D721Med (cell line): Measurements from ENCODE around the gene UAP1L1.
"Not testable (repeated sequence)": the region's sequence is repeated elsewhere in the genome, so short reads cannot be mapped to it uniquely, and the experiment has no call there.

Experiments
- DNase-seq: peaks from one replicate; pipeline ENCODE4 v3.0.0; 2011; ENCODE audit warnings: low spot score; ENCODE audit not compliant: insufficient read length
- FAIRE-seq: peaks from 2 replicates; lab custom pipeline; 2011; peaks lifted over from hg19 to GRCh38; lab: Jason Lieb, UNC
- CTCF ChIP-seq: IDR thresholded peaks from 2 replicates; pipeline ENCODE4 v1.5.1; 2012; ENCODE audit warnings: mild to moderate bottlenecking, control low read depth; ENCODE audit not compliant: insufficient read depth; ENCODE audit errors: missing control alignments

UAP1L1 gene

GRCh38 chr9:137116728-137117127 is 39.4 kb downstream of the UAP1L1 start:
- DNase-seq (no peak), FAIRE-seq (no peak)
- TF ChIP-seq CTCF = no peak

DNA sequence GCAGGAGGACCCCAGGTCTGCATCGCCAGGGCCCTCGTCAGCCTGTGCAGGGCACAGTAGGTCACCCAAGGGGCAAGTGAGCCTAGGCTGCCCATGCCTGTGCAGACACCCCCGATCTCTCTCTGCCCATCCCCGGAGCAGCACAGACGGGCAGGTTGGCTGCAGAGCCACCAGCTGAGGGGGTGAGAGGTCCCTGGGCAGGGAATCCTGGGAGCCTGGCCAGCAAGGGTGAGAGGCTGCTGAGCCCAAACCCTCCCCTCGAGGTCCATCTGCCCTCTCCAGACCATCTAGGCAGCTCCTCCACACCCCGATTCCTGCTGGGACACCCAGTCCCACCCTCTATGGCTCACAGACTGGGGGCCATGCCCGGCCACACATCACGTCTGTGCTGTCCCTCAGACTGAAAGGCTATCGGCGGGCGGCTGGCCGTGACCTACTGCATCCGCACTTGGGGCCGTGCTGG is 40.0 kb downstream of the UAP1L1 start:
- DNase-seq (no peak), FAIRE-seq (no peak)
- no peak for TF ChIP-seq CTCF

DNA sequence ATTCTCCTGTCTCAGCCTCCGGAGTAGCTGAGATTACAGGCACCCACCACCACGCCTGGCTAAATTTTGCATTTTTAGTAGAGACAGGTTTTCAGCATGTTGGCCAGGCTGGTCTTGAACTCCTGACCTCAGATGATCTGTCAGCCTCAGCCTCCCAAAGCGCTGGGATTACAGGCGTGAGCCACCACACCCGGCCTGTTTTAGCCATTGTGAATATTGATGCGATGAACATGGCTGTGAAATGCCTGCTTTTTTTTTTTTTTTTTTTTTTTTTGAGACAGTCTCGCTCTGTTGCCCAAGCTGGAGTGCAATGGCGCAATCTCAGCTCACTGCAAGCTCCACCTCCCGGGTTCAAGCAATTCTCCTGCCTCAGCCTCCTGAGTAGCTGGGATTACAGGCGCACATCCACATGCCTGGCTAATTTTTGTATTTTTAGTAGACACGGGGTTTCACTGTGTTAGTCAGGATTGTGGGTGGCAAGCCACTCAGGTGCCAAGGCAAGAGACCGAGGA is 40.8 kb downstream of the UAP1L1 start:
- DNase-seq, FAIRE-seq: not testable (repeated sequence)

- not testable (repeated sequence) for FAIRE-seq, DNase-seq
Observed at GRCh38 chr9:137121927-137122795, 44.8 kb downstream of the UAP1L1 start.

- DNase-seq, FAIRE-seq: not testable (repeated sequence)
Observed at GRCh38 chr9:137122796-137123467, 45.6 kb downstream of the UAP1L1 start.

DNA sequence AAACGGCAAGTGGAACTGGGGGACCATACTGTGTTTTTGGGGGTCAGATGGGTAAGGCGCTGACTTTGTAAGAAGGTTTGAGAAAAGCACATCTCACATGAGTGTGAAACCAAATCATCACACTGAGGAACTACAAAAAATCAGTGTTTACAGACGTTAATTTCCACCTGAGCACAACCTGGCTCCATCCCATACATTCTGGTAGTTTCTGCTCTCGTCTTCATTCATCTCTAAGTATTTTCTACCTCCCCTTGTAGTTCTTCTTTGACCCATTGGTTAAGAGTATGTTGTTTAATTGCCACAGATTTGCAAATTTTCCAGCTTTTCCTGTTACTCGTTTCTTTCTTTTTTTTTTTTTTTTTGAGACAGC is 46.1 kb downstream of the UAP1L1 start:
- DNase-seq (no peak), FAIRE-seq (no peak)
- TF ChIP-seq CTCF = no peak

DNA sequence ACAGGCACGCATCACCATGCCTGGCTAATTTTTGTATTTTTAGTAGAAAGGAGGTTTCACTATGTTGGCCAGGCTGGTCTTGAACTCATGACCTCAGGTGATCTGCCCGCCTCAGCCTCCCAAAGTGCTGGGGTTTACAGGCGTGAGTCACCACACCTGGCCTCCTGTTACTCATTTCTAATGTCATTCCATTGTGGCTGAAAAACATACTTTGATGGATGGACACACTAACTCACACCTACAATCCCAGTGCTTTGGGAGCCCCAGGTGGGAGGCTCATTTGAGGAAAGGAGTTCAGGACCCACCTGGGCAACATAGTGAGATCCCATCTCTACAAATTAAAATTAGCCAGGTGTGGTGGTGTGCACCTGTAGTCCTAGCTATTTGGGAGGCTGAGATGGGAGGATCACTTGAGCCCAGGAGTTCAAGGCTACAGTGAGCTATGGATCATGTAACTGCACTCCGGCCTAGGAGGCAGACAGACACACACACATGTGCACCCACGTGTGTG is 46.7 kb downstream of the UAP1L1 start:
- FAIRE-seq, DNase-seq: not testable (repeated sequence)

- DNase-seq = no peak
- no peak for FAIRE-seq
- TF ChIP-seq CTCF = no peak
Observed at GRCh38 chr9:137126786-137127185, 49.5 kb downstream of the UAP1L1 start.

- DNase-seq (no peak), FAIRE-seq (no peak)
- TF ChIP-seq CTCF = no peak
Observed at GRCh38 chr9:137127301-137128157, 50.2 kb downstream of the UAP1L1 start.
